Caco-2 (cell line): ENCODE results near the gene HOXD10. TPM values are rescaled to one million over a fixed set of nuclear protein-coding genes. Genes with fewer than 3 reads are reported as not detected.

Experiments
- BruUV-seq: library from RNA; stranded (reverse); fragments of 400-500 nt; replicated peaks from 2 replicates; lab custom pipeline; 2021; lab: Mats Ljungman, UMichigan
- CTCF ChIA-PET: fragments of 300-600 bp; sonication (Branson Sonifier 250); formaldehyde crosslinking; loops from one replicate; lab custom pipeline; 2022; ENCODE audit warnings: antibody characterized with exemption; lab: Charles Lee
- POLR2A ChIA-PET: fragments of 300-600 bp; sonication (Branson Sonifier 250); formaldehyde crosslinking; loops from one replicate; lab custom pipeline; 2022; ENCODE audit warnings: antibody characterized with exemption; lab: Charles Lee
- DNase-seq, 2 experiments: peaks; one replicate each; pipeline versions ENCODE4 v3.0.0 to v3.0.0-alpha.2; 2020 to 2022
- H3K27me3 ChIP-seq: replicated peaks from 2 replicates; pipeline ENCODE4 v1.6.0; 2011; ENCODE audit warnings: low read length; ENCODE audit not compliant: control insufficient read depth, insufficient read depth
- H3K36me3 ChIP-seq: 2 replicates; pipeline ENCODE4 v1.5.1; 2011; ENCODE audit warnings: low read length; ENCODE audit not compliant: control insufficient read depth, insufficient read depth
- H3K4me1 ChIP-seq: fragments of 250-450 bp; sonication (Bioruptor Pico); 2 replicates; pipeline ENCODE4 v1.5.1; 2020; ENCODE audit warnings: mild to moderate bottlenecking
- H3K4me3 ChIP-seq: 2 replicates; pipeline ENCODE4 v1.5.1; 2011; ENCODE audit warnings: low read depth, mild to moderate bottlenecking, control low read depth, low read length
- H3K9me3 ChIP-seq: fragments of 250-450 bp; sonication (Bioruptor Pico); 2 replicates; pipeline ENCODE4 v1.5.1; 2020; ENCODE audit warnings: mild to moderate bottlenecking, moderate library complexity
- H3K27ac Mint-ChIP-seq: one replicate; pipeline ENCODE4 v1.8.0; 2022; ENCODE audit warnings: mixed read lengths; ENCODE audit not compliant: unreplicated experiment
- H3K27me3 Mint-ChIP-seq: one replicate; pipeline ENCODE4 v1.8.0; 2022; ENCODE audit warnings: mixed read lengths; ENCODE audit not compliant: insufficient read depth, unreplicated experiment
- H3K36me3 Mint-ChIP-seq: one replicate; pipeline ENCODE4 v1.8.0; 2022; ENCODE audit warnings: mild to moderate bottlenecking, mixed read lengths; ENCODE audit not compliant: insufficient read depth, unreplicated experiment
- H3K4me1 Mint-ChIP-seq: one replicate; pipeline ENCODE4 v1.8.0; 2022; ENCODE audit warnings: low read depth, mixed read lengths; ENCODE audit not compliant: unreplicated experiment
- H3K4me3 Mint-ChIP-seq: one replicate; pipeline ENCODE4 v1.8.0; 2022; ENCODE audit warnings: mild to moderate bottlenecking, moderate library complexity, mixed read lengths; ENCODE audit not compliant: unreplicated experiment
- H3K9me3 Mint-ChIP-seq: one replicate; pipeline ENCODE4 v1.8.0; 2022; ENCODE audit warnings: mixed read lengths; ENCODE audit not compliant: unreplicated experiment
- CTCF ChIP-seq, 2 experiments: fragments of 200-600 bp in 1 of 2; IDR thresholded peaks; 1 replicate in 1 of 2; 2 replicates in 1 of 2; pipeline versions ENCODE4 v1.5.1 to v1.8.0; 2011 to 2022; ENCODE audit warnings: antibody characterized with exemption in 1 of 2, control low read depth in 1 of 2, inconsistent platforms in 1 of 2, low read depth in 1 of 2, low read length in 1 of 2, mild to moderate bottlenecking in 1 of 2, moderate library complexity in 1 of 2; ENCODE audit not compliant: insufficient read depth in 1 of 2, severe bottlenecking in 1 of 2, unreplicated experiment in 1 of 2
- intact Hi-C: fragments of 100-400 bp; cut with micrococcal nuclease; formaldehyde crosslinking; loops from one replicate; pipeline ENCODE4 v1.10.0; 2022; ENCODE audit not compliant: unreplicated experiment
- total RNA-seq: library from RNA; stranded (reverse); gene quantifications from 2 replicates; pipeline ENCODE4 v1.2.3, GENCODE V29; 2022

The HOXD10 gene
- total RNA-seq, 1 experiment from 2014 or later, result not detected

- DNase-seq, result peak in 1 of 2 experiments; percentile 67
- peak; percentile 72 to 82 for TF ChIP-seq CTCF (IDR thresholded peaks at IDR 0.05; ENCODE audit: insufficient read depth in 1 of 2, low read depth in 1 of 2, low read length in 1 of 2, severe bottlenecking in 1 of 2, unreplicated experiment in 1 of 2)
- Histone ChIP-seq H3K9me3 (no peaks in the 10 kb centered on the region), H3K27me3 (peaks cover 19% of the 10 kb centered on the region), H3K36me3 (no peaks in the 10 kb centered on the region), H3K4me3 (no peak overlapping the region), H3K4me1 (peaks cover 29% of the 10 kb centered on the region)
- no peak overlapping the region for H3K4me3 Mint-ChIP-seq
- intact Hi-C loops, result loop anchor here (1.0 to 10.0 kb wide), 7 partner anchors 258 to 1020 kb away; no protein-coding TSS in a partner anchor
- peaks cover 24% of the 10 kb centered on the region for H3K4me1 Mint-ChIP-seq
- no TSS peak for BruUV-seq
- H3K36me3 Mint-ChIP-seq, result no peaks in the 10 kb centered on the region
- no peaks in the 10 kb centered on the region for H3K9me3 Mint-ChIP-seq
- CTCF ChIA-PET, result interaction anchor here (0.7 to 4.0 kb wide), 9 partner anchors 192 to 958 kb away, joined by 3 to 64 read pairs (median 4); no protein-coding TSS in a partner anchor
- POLR2A ChIA-PET, result no interaction called here
- peaks cover 63% of the 10 kb centered on the region for H3K27me3 Mint-ChIP-seq
- H3K27ac Mint-ChIP-seq, result no peak overlapping the region
These were observed 10.6 kb downstream of the HOXD10 start for GRCh38 chr2:176126929-176127773.

- Mint-ChIP-seq H3K27me3 (peaks cover 65% of the 10 kb centered on the region), H3K9me3 (no peaks in the 10 kb centered on the region), H3K36me3 (no peaks in the 10 kb centered on the region), H3K27ac (no peak overlapping the region), H3K4me1 (peaks cover 29% of the 10 kb centered on the region), H3K4me3 (peak overlapping the region; percentile 66)
- peaks cover 33% of the 10 kb centered on the region for H3K4me1 ChIP-seq
- no peak for DNase-seq
- H3K27me3 ChIP-seq, result peaks cover 20% of the 10 kb centered on the region
- ChIA-PET POLR2A (no interaction called here), CTCF (interaction anchor here (0.6 to 4.0 kb wide), 2 partner anchors 20 to 328 kb away, joined by 4 to 64 read pairs; no protein-coding TSS in a partner anchor)
- intact Hi-C loops, result loop anchor here (1.0 to 10.0 kb wide), 7 partner anchors 257 to 1019 kb away; no protein-coding TSS in a partner anchor
- no TSS peak for BruUV-seq
- H3K36me3 ChIP-seq, result no peaks in the 10 kb centered on the region
- TF ChIP-seq CTCF (IDR thresholded peaks at IDR 0.05; ENCODE audit: insufficient read depth in 1 of 2, low read depth in 1 of 2, low read length in 1 of 2, severe bottlenecking in 1 of 2, unreplicated experiment in 1 of 2), result no peak
- no peaks in the 10 kb centered on the region for H3K9me3 ChIP-seq
- no peak overlapping the region for H3K4me3 ChIP-seq
These were observed 11.1 kb downstream of the HOXD10 start for GRCh38 chr2:176127774-176128072.

- Mint-ChIP-seq H3K4me1 (peaks cover 29% of the 10 kb centered on the region), H3K27me3 (peaks cover 67% of the 10 kb centered on the region), H3K36me3 (no peaks in the 10 kb centered on the region), H3K27ac (no peak overlapping the region), H3K4me3 (peak overlapping the region; percentile 66), H3K9me3 (no peaks in the 10 kb centered on the region)
- Histone ChIP-seq H3K27me3 (peaks cover 19% of the 10 kb centered on the region), H3K4me3 (no peak overlapping the region; the same call in 1 of the 2 replicates), H3K4me1 (peaks cover 26% of the 10 kb centered on the region), H3K9me3 (no peaks in the 10 kb centered on the region), H3K36me3 (no peaks in the 10 kb centered on the region)
- ChIA-PET POLR2A (no interaction called here), CTCF (interaction anchor here (0.6 to 4.0 kb wide), 3 partner anchors 21 to 426 kb away, joined by 4 to 64 read pairs (median 5); no protein-coding TSS in a partner anchor)
- TF ChIP-seq CTCF (IDR thresholded peaks at IDR 0.05; ENCODE audit: insufficient read depth in 1 of 2, low read depth in 1 of 2, low read length in 1 of 2, severe bottlenecking in 1 of 2, unreplicated experiment in 1 of 2), result no peak
- BruUV-seq, result no TSS peak
- intact Hi-C loops, result loop anchor here (10.0 kb wide), 2 partner anchors 256 to 686 kb away; no protein-coding TSS in a partner anchor
- peak in 1 of 2 experiments; percentile 26 for DNase-seq
These were observed 11.8 kb downstream of the HOXD10 start for GRCh38 chr2:176128172-176128981.
